HG03565 (cell line): ENCODE data around the gene CCDC57.

Source experiments
- ATAC-seq: cut with Tn5 transposase; IDR thresholded peaks from one replicate; pipeline ENCODE4 v1.9.1; 2021; ENCODE audit warnings: mild to moderate bottlenecking, moderate library complexity; ENCODE audit not compliant: unreplicated experiment

Gene CCDC57

DNA sequence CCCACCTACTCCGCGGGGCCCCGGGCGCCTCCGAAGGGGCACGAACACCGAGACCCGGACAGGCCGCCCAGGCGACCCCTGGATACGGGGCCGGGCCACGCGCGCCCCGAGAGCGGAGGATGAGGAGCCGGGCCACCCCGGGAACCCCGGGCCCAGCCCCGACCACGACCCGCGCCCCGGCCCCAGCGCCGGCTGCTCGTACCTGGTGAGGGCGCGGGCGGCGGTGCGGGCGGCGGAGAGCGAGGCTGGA, 114.8 kb downstream of the CCDC57 start:
- ATAC-seq: peak; percentile 15

DNA sequence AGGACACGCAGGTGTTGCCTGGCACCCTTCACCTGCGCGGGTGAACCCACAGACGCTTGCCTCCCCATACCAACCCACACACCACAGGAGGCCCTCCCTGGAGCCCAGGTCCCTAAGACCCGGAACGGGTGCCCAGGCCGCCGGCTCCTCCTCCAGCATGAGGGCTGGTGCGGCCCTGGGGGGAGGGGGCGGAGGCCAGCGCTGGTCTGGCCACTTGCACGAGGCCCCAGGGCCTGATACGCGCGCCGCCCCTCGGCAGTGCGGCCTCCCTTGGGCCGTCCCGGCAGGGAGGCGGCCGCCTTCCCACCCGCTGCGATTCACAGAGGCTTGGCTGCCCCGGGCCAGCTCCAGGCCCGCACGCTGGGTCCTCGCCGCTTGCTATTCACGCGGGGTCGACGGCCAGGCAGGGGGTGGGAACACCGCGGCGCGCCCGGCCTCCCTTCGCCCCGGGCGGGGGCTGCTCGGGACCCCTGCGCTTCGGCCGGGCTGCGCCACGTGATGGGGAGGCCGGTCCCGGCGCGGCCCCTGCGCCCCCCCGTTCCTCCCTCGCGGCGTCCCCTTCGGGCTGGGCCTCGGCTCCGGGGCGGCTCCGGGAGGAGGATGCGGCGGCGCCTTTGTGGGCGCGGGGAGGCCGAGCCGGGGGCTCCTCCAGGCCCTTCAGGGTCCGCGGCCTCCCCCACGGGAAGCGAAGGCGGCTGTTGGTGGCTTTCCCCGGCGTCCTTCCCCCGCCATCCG, 115.3 kb downstream of the CCDC57 start:
- no peak for ATAC-seq

DNA sequence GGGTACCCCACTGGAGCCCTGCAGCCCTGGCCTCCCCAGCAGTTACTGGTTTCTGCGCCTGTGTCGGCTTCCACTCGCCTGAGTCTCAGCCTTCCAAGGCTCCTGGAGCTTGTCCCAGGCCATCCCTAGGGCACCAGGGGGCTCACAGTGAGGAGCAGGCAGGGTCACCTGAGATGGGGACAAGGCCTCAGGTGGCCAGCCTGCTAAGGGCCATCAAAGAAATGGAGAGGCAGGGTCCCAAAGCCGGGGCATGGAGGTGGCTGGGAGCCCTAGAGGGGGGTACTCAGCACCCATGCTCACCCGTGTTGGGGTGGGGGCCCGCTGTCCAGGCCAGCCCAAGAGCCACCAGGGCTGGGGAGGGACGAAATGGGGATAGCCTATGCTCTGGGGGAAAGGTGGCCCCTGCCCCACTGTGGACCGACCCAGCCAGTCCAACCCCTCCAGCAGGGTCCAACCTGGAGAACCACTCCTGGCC, 115.9 kb downstream of the CCDC57 start:
- ATAC-seq: no peak

DNA sequence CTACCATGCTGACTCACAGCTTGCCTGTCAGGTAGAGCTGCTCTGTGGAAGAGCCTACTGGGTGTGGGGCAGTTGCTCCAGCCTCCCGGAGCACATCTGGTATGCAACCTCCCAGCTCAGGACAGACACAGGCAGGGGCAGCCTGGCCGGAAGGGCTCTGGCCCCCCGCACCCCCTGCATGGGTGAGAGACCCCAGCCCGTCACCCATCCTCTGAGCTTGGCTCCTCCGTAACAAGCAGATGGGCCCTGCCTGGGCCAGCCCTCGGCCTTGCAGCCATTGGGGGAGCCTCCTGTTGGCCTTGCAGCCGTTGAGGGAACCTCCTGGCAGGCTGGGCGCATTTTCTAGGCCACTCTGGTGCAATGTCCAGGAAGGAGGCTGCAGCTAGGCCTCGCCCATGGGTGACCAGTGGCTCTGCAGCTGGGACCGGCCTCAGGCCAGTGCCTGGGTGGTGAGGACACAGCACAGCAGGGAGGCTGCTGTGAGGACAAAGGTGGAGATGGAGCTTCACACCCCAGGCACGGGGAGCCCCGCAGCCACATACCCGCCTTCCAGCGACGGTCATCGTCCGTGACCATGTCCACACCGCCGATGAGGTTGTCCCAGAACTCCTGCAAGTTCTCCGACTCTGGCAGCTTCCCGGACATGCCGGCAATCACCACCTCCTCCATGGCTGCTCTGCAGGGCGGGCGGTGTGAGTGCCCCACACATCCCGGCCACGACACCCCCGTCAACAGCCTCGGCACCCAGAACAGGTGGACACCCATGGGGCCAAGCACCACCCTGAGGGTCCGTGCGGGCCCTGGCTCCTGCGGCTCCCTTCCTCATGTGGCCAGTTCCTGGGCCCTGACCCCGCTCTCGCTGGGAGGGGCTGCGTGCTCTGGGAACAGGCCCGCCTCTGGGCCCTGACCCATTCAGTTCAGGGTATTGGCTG, 116.6 kb downstream of the CCDC57 start:
- no peak for ATAC-seq

DNA sequence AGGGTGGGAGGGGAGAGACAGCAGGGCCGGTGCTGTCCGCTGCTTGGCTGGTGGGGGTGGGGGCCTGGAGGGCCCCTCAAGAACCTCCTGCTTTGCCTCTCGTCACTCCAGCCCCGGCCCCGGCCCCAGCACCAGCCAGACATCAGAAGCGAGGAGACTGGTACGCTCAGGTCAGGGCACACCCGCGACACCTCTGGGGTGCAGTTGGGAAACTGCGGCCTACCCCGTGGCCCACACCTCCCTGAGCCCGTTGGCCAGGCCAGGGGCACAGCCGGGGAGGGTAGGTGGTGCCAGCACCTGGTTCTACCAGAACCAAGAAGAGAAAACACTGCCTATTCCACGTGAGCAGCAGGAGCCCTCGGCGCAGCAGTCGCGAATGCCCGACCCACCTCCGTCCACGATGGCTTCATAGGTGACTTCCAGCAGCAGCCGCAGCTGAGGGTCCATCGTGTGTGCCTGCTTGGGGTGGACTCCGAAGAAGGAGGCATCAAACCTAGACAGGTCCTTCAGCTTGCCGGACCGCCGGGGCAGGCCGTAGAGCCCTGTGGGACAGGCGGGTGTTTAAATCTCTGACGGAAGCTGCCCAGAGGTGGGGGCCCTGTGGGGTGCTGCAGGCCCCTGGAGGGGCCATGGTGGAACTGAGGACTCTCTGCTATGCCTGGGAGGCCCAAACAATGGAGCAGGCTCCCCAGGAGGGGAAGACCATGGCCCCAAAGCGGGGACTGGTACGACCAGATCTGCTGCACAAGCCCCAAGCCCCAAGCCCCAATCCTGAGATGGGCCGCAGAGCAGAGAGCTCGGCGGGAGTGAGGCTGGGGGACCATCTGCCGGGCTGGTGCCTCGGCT, 117.5 kb downstream of the CCDC57 start:
- no peak for ATAC-seq

DNA sequence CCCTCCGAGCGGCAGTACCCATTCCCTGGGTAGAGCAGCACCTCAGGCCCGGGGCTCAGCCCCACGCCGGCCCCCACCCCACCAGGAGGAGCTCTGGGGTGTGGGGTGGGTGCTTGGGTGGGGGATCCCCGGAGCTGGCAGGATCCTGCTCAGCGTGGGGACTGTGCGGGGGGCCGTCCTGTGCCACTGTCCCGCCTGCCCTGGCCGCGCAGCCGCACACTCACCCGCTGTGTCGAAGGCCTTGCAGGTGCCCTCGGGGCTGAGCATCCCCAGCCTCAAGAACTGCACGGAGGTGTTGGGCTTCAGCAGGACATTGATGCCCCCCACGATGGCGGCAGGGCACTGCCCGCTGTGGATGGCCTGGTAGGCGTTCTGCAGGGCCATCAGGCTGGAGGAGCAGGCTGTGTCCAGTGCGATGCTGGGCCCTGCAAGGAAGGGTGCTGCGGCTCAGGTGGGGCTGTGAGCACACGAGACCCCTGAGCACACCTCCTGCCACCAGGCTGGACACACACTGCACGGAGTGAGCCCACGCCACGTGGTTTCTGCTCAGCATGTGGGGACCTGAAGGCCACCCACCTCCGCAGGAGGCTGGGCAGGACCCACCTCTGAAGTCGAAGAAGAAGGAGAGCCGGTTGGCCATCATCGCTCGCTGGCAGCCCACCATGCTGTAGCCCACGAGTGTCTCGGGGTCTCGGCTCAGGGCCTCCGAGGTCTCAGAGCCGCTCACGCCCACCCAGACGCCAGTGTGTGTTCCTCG, 119.5 kb downstream of the CCDC57 start:
- ATAC-seq: no peak

DNA sequence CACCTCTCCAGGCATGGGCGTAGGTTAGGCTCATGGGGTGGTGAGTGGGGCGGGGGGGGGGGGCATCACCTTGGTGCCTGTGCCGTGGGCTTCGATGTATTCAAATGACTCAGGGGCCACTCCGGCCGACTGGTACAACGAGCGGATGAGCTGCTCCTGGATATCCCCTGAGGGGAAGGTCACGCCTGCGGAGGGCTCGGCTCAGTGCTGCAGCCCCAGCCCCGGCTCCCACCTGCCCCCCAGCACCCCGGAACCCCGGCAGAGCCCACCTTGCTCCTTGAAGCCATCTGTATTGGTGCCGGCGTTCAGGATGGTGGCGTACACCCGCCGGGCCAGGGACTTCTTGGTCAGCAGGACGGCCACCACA, 120.0 kb downstream of the CCDC57 start:
- no peak for ATAC-seq

DNA sequence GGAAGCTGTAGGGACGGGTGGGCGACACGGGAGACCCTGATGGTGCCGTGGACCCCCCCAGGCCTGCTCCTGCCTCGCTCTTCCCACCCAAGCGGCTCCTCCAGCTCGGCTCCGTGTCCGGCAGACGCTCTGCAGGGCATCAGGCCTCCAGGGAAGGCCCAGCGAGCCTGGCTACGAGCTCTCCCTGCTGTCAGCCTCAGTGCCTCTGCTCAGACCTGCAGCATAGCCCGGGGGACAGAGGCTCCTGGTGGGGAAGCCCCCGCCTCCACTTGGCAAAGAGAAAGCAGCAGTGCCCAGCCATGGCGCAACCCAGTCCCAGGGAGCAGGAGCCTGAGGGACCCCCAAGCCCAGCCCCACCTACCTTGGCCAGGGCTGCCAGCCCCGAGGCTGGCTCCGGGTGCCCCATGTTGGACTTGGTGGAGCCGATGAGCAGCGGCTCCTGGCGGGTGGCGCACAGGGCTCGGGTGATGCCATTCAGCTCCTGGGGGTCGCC, 120.5 kb downstream of the CCDC57 start:
- no peak for ATAC-seq

DNA sequence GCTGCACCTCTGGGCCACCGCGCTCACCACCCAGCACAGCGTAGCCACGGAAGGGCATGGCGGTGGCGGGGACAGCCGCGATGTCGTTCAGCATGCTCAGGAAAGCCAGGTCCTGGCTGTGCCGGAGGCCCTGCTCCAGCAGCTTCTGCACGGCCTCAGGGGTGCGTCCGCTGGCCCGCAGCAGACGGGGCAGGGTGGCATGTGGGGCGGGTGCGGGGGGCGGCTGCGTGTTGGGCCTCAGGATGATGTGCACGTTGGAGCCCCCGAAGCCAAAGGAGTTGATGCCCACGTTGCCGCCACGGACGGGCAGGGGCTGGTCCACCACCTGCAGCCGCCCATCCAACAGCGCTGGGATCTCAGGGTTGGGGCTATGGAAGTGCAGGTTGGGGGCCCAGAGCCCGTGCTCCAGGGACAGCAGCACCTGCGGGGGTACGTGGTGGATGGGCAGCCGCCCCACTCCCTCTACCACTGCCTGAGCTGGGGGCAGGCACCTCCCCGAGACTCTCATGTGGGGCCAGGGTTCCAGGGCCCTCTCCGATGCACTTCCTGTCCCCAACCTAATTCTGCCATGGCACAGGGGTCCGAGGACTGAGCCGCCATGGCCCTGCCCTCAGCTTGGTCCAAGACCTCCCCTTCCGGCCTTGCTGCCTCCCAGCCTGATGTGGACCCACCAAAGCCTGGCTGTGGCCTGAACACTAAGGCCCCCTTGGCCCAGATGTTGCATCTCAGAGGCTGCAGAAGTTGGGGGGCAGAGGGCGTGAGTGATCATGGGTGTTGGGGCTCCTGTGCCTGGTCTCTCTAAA, 121.2 kb downstream of the CCDC57 start:
- no peak for ATAC-seq

DNA sequence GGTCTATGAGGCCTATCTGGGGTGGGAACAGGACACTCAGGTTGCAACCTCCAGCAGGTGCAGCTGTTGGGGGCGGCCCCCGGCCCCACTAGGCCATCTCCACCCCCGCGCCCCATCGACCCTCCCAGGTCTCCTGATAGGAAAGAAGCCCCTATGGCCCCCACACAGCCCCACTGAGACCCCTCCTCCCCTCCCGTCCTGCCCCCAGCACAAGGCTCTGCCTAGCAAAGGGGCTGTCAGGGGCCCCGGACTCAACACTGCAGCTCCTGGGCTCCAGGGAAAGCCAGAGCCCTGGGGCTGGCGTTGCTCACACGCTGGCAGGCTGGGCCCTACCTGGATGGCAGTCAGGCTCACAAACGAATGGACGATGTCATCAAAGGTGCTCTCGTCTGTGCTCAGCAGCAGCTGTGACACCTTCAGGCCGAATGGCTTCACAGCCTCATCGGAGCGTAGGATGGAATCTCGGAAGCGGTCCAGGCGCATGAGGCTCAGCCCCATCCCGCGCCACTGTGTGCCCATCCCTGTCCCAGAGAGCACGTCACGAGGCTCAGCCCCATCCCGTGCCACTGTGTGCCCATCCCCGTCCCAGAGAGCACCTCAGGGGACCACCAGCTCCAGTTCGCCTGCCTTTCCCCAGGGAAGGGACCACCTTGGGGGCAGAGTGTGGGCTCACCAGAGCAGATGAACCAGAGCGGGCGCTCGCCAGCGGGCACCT, 121.9 kb downstream of the CCDC57 start:
- ATAC-seq: no peak

DNA sequence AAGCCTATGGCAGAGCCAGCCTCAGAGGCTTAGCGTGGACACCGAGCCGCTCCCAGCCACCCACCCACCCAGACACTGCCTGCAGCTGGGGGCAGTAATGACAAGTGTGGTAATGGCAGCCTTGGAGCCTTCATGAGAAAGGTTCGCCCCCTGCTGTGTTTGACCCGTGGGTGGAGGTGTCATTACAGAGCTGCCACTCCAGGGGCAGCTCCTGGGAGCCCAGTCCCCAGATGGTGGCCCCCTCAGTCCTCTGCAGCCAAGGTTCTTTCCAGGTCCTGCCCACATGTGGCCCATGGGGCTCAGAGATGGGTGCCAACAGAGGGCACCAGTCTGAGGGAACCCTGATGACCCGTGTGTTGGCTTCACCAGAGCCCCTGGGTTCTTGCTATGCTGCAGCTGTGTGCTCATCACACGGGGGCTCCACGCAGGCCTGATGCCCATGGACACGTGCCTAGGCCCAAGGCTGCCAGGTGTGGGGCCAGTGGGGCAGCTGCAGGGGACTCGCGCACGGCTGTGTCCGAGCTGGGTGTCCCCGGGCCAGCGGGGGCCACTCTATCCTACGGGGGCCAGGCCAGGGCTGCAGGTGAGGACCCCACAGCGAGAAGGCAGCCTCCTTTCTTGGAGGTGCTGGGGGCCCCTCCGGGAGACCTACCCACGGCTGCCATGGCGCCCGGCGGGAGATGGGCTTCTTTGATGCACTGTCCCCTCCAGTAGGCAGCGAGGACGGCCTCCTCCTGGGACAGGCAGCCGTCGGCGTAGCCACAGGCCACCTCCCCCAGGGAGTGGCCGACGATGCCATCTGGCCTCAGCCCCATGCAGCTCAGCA, 122.7 kb downstream of the CCDC57 start:
- ATAC-seq: no peak

DNA sequence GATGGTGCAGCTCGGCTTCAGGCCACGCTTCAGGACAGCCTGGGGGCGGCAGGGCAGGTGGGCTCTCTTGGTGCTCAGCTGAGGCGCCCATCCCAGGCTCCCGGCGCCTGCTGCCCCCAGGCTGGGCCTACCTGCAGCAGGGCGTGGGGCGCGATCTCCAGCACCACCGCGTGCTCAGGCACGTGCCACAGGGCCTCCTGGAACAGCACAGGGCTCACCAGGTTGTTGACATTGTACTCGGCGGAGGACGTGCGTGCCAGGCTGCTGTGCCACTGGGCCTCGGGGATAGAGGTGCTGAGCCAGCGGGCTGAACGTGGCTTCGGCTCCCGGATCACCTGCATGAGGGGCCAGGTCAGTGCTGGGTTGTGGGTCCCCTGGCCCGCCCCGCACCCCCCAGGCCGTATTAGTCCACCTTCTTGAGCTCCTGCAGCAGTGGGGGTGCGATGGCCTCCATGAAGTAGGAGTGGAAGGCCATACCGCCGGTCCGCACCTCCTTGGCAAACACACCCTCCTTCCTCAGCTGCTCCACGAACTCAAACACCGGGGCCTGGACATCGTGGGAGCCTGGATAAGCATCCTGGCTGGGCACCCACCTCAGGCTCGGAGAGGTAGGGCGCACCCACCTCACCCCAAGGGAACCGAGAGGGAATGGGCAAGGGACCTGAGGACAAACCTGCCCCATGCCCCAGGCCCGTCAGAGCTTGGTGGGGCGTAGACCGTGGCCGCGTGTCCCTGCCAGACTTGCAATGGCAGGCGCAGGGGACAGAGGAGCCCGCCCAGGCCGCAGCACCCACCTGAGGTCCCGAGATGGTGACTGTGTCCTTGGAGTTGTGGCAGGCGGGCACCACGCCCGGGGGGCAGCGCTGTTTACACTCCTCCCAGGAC, 123.6 kb downstream of the CCDC57 start:
- no peak for ATAC-seq

DNA sequence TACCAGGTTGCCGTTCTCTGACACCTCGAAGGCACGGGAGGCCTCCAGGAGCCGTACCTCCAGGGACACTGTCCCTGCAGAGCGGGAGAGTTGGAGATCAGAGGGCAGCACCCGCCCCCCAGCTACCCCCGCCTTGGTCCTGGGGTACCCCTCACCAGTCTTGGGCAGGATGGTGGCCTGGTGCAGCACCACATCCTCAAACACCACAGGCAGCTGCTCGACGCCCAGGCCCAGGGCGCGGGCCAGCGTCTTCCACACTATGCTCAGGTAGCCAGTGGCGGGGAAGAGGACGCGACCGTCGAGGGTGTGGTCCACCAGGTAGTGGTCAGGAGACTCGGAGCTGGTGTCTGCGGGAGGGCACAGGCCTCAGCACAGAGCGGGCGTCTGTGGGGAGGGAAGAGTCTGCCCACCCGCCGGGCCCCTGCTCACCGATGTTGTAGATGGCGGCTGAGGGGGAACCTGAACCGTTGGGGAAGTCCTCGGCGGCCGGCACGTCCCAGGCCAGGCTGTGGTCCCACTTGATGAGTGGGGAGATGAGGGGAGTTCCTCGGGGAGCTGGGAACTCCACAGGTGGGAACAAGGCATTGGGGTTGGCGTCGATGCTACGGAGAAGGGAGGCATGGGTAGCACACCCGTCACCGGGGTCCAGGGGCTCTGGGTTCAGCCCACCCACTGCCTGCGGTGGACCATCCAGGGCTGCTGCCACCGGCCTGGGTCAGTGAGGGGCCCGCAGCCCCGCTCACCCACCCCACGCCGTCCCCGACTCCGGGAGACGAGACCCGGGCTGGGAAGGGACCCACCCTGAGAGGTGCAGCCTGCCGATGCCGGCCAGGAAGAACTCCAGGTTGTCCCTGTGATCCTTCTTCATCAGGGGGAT, 124.4 kb downstream of the CCDC57 start:
- no peak for ATAC-seq

DNA sequence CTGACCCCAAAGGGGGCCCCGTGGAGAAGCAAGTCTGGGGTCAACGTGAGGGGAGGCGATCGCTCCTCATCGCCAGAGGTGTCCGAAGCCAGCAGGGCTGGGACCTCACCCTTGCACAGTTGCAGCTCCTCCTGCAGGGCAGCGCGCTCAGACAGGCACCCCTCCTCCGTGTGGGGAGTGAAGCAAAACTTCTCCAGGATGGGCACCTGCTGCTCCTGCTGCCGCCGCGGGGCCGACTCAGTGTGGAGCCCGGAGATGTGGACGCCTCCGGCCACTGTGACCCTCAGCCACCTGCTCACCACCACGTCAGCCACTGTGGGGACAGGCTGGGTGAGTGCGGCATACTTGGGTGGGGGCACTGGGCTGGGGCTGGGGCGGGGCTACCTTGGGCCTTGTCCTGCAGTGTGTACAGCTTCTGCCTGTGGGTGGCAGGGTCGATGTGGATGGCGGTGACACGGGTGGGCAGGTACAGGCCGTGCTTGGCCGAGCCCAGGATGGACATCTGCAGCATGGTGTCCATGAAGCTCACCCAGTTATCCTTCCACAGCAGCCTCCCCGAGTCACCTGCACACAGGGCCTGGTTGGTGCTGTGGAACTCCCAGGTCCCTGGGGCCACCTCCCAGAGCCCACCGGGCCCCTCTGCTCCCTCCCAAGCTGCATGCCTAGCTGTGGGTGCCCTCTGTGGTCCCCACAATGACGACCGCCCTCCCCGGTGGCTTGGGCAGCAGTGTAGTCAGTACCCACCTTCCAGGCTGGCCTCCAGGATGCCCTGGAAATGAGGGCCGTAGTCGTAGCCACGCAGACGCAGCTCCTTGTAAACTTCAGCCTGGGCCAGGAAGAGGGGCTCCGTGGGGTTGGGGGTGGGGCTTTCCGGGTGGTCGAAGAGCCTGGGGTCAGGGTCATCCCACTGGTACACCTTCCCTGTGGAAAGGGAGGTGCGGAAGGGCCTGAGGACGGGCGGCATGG, 125.4 kb downstream of the CCDC57 start:
- no peak for ATAC-seq
